Lung (tissue), 12 donors: ENCODE results near the gene RIMS3. TPM values are rescaled to one million over a fixed set of nuclear protein-coding genes. Genes with fewer than 3 reads are reported as not detected.
"Not testable (repeated sequence)": the region's sequence is repeated elsewhere in the genome, so short reads cannot be mapped to it uniquely, and the experiment has no call there.

Experiments
- ATAC-seq: fragments of 200-7000 bp; cut with Tn5 transposase; one replicate; pipeline ENCODE4 v1.9.1; 2020; ENCODE audit warnings: moderate number of reproducible peaks; ENCODE audit not compliant: insufficient read depth, low FRiP score
- DNase-seq, 3 donors: peaks; one replicate each; pipeline ENCODE4 v3.0.0-alpha.2; 2013 to 2017
- H3K27ac ChIP-seq, 2 donors: one replicate each; pipeline ENCODE4 v1.5.1; 2013; ENCODE audit warnings: mild to moderate bottlenecking in 2 of 2, moderate library complexity in 2 of 2, control low read depth in 1 of 2, inconsistent platforms in 1 of 2, low read depth in 1 of 2, low read length in 1 of 2
- H3K27me3 ChIP-seq, 3 donors: one replicate each; pipeline ENCODE4 v1.5.1; 2013; ENCODE audit warnings: low read length in 2 of 3; ENCODE audit not compliant: control insufficient read depth in 3 of 3, insufficient read depth in 3 of 3
- H3K36me3 ChIP-seq, 4 donors: one replicate each; pipeline ENCODE4 v1.5.1; 2013; ENCODE audit warnings: low read length in 4 of 4, mild to moderate bottlenecking in 1 of 4, moderate library complexity in 1 of 4; ENCODE audit not compliant: control insufficient read depth in 4 of 4, insufficient read depth in 4 of 4
- H3K4me1 ChIP-seq, 5 donors: one replicate each; pipeline ENCODE4 v1.5.1; 2013; ENCODE audit warnings: low read length in 5 of 5, mild to moderate bottlenecking in 2 of 5, moderate library complexity in 1 of 5; ENCODE audit not compliant: control insufficient read depth in 5 of 5, insufficient read depth in 5 of 5
- H3K4me3 ChIP-seq: one replicate; pipeline ENCODE4 v1.5.1; 2013; ENCODE audit warnings: mild to moderate bottlenecking, control low read depth, moderate library complexity
- H3K9ac ChIP-seq, 2 donors: one replicate each; pipeline ENCODE4 v1.5.1; 2013; ENCODE audit warnings: low read length in 2 of 2, control low read depth in 1 of 2; ENCODE audit not compliant: insufficient read depth in 1 of 2
- H3K9me3 ChIP-seq, 4 donors: one replicate each; pipeline ENCODE4 v1.5.1; 2013; ENCODE audit warnings: low read length in 3 of 4, mild to moderate bottlenecking in 1 of 4, moderate library complexity in 1 of 4; ENCODE audit not compliant: control insufficient read depth in 4 of 4, insufficient read depth in 3 of 4
- WGBS, 2 donors: extraction: QIAGEN DNeasy Blood & Tissue Kit; methylation state at CpG; one replicate each; pipeline ENCODE4 v1.1.7; 2013; 5-methylcytosine and 5-hydroxymethylcytosine counted together
- polyA plus RNA-seq, 2 donors: library from polyadenylated mRNA; stranded (reverse); fragments of 200-250 nt; gene quantifications; one replicate each; pipeline ENCODE4 v1.2.1, GENCODE V29; 2013
- total RNA-seq, 2 donors: library from RNA; depleted of rRNA in 1 of 2; stranded (reverse); fragments of >200 nt in 1 of 2; gene quantifications; one replicate each; pipeline ENCODE4 v1.2.1, GENCODE V29; 2014 to 2021
- TF ChIP-seq, protein P1 (sequence below): IDR thresholded peaks from 2 replicates; pipeline ENCODE4 v1.5.1; 2012; ENCODE audit warnings: mild to moderate bottlenecking; ENCODE audit errors: control extremely low read depth, extremely low read depth
- donor health status: control.
- donor health status: control.
- donor health status: Bipolar disorder and iron deficiency.
- donor health status: healthy.
- donor health status: DM: yes; HTN: yes; CAD: no.

RIMS3 gene
- total and polyA plus RNA-seq, 4 donors: 0.93 to 5.5 (median 1.5) TPM

DNA sequence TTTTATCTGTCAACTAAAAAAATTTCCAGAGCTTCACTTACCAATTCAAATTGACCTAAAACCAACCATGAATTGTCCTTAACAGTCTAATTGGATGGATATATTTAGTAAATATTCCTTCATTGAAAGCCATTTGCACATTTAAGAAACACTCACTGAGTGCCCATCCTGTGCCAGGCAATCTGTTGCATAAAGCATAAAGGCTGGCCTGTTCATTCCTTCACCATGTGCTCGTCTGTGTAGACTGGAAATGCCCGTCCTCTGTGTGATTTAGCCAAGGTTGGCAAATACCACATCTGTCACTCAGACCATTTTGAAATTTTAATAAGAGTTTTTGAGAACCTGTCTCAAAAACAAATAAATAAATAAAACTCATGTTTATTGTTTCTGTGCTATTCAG is 76.9 kb downstream of the RIMS3 start:
- H3K27ac ChIP-seq: no peak overlapping the region
- TF ChIP-seq, protein P1, sequence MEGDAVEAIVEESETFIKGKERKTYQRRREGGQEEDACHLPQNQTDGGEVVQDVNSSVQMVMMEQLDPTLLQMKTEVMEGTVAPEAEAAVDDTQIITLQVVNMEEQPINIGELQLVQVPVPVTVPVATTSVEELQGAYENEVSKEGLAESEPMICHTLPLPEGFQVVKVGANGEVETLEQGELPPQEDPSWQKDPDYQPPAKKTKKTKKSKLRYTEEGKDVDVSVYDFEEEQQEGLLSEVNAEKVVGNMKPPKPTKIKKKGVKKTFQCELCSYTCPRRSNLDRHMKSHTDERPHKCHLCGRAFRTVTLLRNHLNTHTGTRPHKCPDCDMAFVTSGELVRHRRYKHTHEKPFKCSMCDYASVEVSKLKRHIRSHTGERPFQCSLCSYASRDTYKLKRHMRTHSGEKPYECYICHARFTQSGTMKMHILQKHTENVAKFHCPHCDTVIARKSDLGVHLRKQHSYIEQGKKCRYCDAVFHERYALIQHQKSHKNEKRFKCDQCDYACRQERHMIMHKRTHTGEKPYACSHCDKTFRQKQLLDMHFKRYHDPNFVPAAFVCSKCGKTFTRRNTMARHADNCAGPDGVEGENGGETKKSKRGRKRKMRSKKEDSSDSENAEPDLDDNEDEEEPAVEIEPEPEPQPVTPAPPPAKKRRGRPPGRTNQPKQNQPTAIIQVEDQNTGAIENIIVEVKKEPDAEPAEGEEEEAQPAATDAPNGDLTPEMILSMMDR: no peak
- H3K9me3 ChIP-seq: no peaks in the 10 kb centered on the region
- WGBS, 2 donors: 78 to 87% methylated on average over 2 of the region's 2 CpGs
- H3K36me3 ChIP-seq: no peaks in the 10 kb centered on the region
- no peaks in the 10 kb centered on the region for H3K4me1 ChIP-seq
- H3K4me3 ChIP-seq: no peak overlapping the region
- ATAC-seq (no peak), DNase-seq (no peak)
- H3K9ac ChIP-seq: no peak overlapping the region
- H3K27me3 ChIP-seq: no peaks in the 10 kb centered on the region

DNA sequence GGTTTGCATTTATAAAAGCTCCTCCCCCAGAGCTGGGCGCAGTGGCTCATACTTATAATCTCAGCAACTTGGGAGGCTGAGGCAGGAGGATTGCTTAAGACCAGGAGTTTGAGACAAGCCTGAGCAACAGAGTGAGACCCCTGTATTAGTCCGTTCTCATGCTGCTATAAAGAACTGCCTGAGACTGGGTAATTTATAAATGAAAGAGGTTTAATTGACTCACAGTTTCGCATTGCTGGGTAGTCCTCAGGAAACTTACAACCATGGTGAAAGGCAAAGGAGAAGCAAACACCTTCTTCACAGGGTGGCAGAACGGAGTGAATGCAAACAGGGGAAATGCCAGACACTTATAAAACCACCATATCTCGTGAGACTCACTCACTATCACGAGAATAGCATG is 81.5 kb downstream of the RIMS3 start:
- 66 to 85% methylated on average over 6 of the region's 6 CpGs for WGBS, 2 donors
- Histone ChIP-seq H3K4me3 (no peak overlapping the region), H3K36me3 (no peaks in the 10 kb centered on the region), H3K9me3 (no peaks in the 10 kb centered on the region), H3K9ac (no peak overlapping the region), H3K27me3 (no peaks in the 10 kb centered on the region), H3K27ac (no peak overlapping the region), H3K4me1 (no peaks in the 10 kb centered on the region)
- ATAC-seq (no peak), DNase-seq (no peak)
- TF ChIP-seq, protein P1: no peak

DNA sequence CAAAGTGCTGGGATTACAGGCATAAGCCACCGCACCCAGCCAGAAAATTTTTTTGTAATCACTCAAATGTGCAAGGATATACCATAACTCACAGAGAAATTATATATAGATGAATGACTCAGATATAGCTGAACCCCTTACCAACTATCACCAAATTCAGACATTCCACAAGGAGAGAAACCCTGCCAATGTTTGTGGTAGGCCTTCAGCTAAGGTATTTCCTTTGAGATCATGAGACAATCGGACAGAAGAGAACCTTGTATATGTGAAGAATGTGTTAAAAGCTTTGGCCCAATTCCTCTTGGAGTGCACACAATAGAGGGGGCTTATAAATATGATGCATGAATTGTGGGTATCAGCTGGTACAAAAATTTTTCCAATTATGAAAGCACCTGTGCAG is 83.4 kb downstream of the RIMS3 start:
- H3K27me3 ChIP-seq: no peaks in the 10 kb centered on the region
- H3K4me3 ChIP-seq: no peak overlapping the region
- peaks cover 0 to under 1% (median 0%) of the 10 kb centered on the region in 4 donors for H3K9me3 ChIP-seq
- TF ChIP-seq, protein P1: no peak
- WGBS, 2 donors: 88 to 89% methylated on average over 2 of the region's 2 CpGs
- no peak for DNase-seq
- no peaks in the 10 kb centered on the region for H3K4me1 ChIP-seq
- no peak overlapping the region for H3K9ac ChIP-seq
- no peak overlapping the region for H3K27ac ChIP-seq
- no peaks in the 10 kb centered on the region for H3K36me3 ChIP-seq
- no peak for ATAC-seq

DNA sequence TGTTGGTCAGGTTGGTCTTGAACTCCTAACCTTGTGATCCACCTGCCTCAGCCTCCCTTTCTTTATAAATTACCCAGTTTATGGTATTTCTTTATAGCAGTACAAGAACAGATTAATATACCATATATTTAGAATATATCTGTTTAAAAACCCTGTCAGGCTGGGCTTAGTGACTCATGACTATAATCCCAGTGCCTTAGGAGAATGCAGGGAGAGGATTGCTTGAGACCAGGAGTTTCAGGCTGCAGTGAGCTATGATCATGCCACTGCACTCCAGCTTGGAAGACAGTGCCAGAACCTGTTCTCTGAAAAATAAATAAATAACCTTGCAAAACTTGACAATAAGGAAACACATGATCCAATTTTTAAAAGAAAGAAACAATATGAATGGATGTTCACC is 90.1 kb downstream of the RIMS3 start:
- Histone ChIP-seq H3K27me3 (no peaks in the 10 kb centered on the region), H3K4me1 (no peaks in the 10 kb centered on the region), H3K9ac (no peak overlapping the region), H3K4me3 (no peak overlapping the region), H3K9me3 (peaks cover 0 to 3% (median 0%) of the 10 kb centered on the region in 4 donors), H3K27ac (no peak overlapping the region), H3K36me3 (no peaks in the 10 kb centered on the region)
- no peak for DNase-seq
- TF ChIP-seq, protein P1: no peak
- no peak for ATAC-seq

DNA sequence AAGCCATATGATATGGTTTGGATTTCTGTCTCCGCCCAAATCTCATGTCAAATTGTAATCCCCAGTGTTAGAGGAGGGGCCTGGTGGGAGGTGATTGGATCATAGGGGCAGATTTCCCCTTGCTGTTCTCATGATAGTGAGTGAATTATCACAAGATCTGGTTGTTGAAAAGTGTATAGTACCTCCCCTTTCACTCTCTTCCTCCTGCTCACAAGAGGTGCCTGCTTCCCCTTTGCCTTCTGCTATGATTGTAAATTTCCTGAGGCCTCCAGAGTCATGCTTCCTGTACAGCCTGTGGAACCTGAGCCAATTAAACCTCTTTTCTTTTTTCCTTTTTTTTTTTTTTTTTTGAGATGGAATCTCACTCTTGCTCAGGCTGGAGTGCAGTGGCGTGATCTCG is 90.7 kb downstream of the RIMS3 start:
- H3K27ac ChIP-seq, H3K36me3 ChIP-seq, H3K9ac ChIP-seq, H3K4me1 ChIP-seq, H3K27me3 ChIP-seq, H3K9me3 ChIP-seq, H3K4me3 ChIP-seq, ATAC-seq: not testable (repeated sequence)
- WGBS, 2 donors: 32 to 46% methylated on average over 3 of the region's 3 CpGs
- DNase-seq: peak in 2 of 3 donors; percentile 18 to 39
